PFSK-1 (cell line): Measurements from ENCODE around the gene KCNQ5.

Experiments used
- POLR2AphosphoS5 ChIP-seq: IDR thresholded peaks from 2 replicates; pipeline ENCODE4 v1.6.1; 2012; ENCODE audit warnings: low read depth, mild to moderate bottlenecking, control low read depth, low read length, moderate library complexity
- TAF1 ChIP-seq: IDR thresholded peaks from 2 replicates; pipeline ENCODE4 v1.6.1; 2012; ENCODE audit warnings: low read length, control low read depth, borderline replicate concordance; ENCODE audit not compliant: insufficient read depth

- TF ChIP-seq POLR2AphosphoS5 (no peak), TAF1 (no peak)
These were observed 32.8 kb upstream of the KCNQ5 start for GRCh38 chr6:72589096-72589495.
